Measurements from ENCODE around the gene MYO10. TPM values are rescaled to one million over a fixed set of nuclear protein-coding genes. Genes with fewer than 3 reads are reported as not detected.

Gene MYO10
- total RNA-seq, 4 donors from 2014 or later = 30.6 to 55.9 (median 38.2) TPM

- WGBS, 2 donors = 88% methylated on average over 9 of the region's 9 CpGs
- H3K9me3 ChIP-seq = no peaks in the 10 kb centered on the region
- DNase-seq (ENCODE audit: low spot score in 2 of 2) = no peak
- H3K4me3 ChIP-seq = no peak overlapping the region
- TF ChIP-seq EP300 (IDR thresholded peaks at IDR 0.05) (no peak), POLR2A (IDR thresholded peaks at IDR 0.05) (no peak), CTCF (IDR thresholded peaks at IDR 0.05) (no peak)
- no peaks in the 10 kb centered on the region for H3K4me1 ChIP-seq
- H3K27me3 ChIP-seq = no peaks in the 10 kb centered on the region
- no peak overlapping the region for H3K27ac ChIP-seq
- no peaks in the 10 kb centered on the region for H3K36me3 ChIP-seq
These were observed 17.6 kb upstream of the MYO10 start for GRCh38 chr5:16953729-16954128.

DNA sequence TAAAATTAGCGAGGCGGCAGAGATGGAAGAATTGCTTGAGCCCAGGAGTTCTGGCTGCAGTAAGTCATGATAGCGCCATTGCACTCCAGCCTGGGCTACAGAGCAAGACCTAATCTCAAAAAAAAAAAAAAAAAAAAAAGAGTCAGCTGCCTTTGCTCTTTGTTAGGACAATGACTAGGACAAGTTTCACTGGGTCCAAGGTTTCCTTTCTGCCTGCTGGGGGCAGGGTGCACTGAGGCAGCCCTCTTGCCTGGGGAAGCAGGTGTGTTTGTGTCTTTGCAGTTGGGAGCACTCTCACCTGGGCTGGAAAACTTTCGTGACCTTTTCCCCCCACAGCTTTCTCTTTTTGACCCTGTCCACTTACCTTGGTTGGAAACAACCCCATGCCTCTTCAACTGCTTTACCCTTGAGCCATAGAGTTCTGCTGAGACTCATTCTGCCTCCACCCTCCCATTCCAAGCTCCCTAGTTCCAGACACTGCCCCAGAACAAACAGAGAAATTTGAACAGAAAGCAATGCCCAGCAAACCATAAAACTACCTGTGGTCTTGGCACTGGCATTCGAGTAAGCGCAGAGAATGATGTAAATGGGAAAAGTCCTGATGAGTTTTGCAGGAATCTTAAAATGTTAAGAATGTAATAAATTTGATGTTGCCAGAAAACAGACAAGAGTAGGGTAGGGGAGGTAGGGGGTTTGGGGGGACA lies 17.0 kb upstream of the MYO10 start:
- Histone ChIP-seq H3K9me3 (no peaks in the 10 kb centered on the region), H3K27me3 (no peaks in the 10 kb centered on the region), H3K4me3 (no peak overlapping the region), H3K36me3 (no peaks in the 10 kb centered on the region), H3K27ac (no peak overlapping the region), H3K4me1 (no peaks in the 10 kb centered on the region)
- no peak for DNase-seq (ENCODE audit: low spot score in 2 of 2)
- no peak for TF ChIP-seq EP300 (IDR thresholded peaks at IDR 0.05)
- no peak for TF ChIP-seq POLR2A (IDR thresholded peaks at IDR 0.05)
- no peak for TF ChIP-seq CTCF (IDR thresholded peaks at IDR 0.05)
- 82 to 85% methylated on average over 6 of the region's 6 CpGs for WGBS, 2 donors

GRCh38 chr5:16946725-16947124 lies 10.6 kb upstream of the MYO10 start:
- no peak for TF ChIP-seq POLR2A (IDR thresholded peaks at IDR 0.05)
- no peak for TF ChIP-seq EP300 (IDR thresholded peaks at IDR 0.05)
- no peak for TF ChIP-seq CTCF (IDR thresholded peaks at IDR 0.05)
- H3K36me3 ChIP-seq = no peaks in the 10 kb centered on the region
- no peaks in the 10 kb centered on the region for H3K27me3 ChIP-seq
- peaks cover 0 to 24% (median 2%) of the 10 kb centered on the region in 4 donors for H3K9me3 ChIP-seq
- DNase-seq (ENCODE audit: low spot score in 2 of 2) = no peak
- no peak overlapping the region for H3K4me3 ChIP-seq
- no peak overlapping the region for H3K27ac ChIP-seq
- WGBS, 2 donors = 75 to 78% methylated on average over 1 of the region's 1 CpG
- no peaks in the 10 kb centered on the region for H3K4me1 ChIP-seq

DNA sequence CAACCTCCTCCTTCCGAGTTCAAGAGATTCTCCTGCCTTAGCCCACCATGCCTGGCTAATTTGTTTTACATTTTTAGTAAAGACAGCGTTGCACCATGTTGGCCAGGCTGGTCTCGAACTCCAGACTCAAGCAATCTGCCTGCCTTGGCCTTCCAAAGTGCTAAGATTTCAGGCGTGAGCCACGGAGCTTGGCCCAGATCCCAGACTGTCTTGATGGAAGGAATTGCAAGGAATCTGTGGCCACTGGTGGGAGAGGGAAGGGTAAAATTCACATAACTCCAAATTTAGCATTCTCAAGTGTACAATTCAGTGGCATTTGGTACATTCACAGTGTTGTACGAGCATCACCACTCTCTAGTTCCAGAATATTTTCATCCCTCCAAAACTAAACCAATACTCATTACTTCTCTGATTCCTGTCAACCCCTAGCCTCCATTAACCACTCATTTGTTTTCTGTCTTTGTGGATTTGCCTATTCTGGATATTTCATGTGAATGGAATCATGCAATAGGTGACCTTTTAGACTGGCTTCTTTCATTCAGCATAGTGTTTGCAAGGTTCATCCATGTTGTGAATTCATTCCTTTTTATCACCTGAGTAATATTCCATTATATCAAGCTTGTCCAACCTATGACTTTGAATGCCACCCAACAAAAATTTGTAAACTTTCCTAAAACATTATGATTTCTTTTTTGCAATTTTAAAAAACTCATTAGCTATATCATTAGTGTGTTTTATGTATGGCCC lies 8.9 kb upstream of the MYO10 start:
- H3K36me3 ChIP-seq = no peaks in the 10 kb centered on the region
- H3K4me1 ChIP-seq = no peaks in the 10 kb centered on the region
- WGBS, 2 donors = 69 to 71% methylated on average over 6 of the region's 6 CpGs
- H3K27ac ChIP-seq = no peak overlapping the region
- H3K27me3 ChIP-seq = no peaks in the 10 kb centered on the region
- H3K9me3 ChIP-seq = peaks cover 0 to 24% (median 2%) of the 10 kb centered on the region in 4 donors
- no peak for DNase-seq (ENCODE audit: low spot score in 2 of 2)
- TF ChIP-seq POLR2A (IDR thresholded peaks at IDR 0.05) = no peak
- no peak for TF ChIP-seq CTCF (IDR thresholded peaks at IDR 0.05)
- TF ChIP-seq EP300 (IDR thresholded peaks at IDR 0.05) = no peak
- no peak overlapping the region for H3K4me3 ChIP-seq

Data from tibial nerve (tissue), 4 donors.